ENCODE results near the gene ZNF24.

ZNF24 gene

DNA sequence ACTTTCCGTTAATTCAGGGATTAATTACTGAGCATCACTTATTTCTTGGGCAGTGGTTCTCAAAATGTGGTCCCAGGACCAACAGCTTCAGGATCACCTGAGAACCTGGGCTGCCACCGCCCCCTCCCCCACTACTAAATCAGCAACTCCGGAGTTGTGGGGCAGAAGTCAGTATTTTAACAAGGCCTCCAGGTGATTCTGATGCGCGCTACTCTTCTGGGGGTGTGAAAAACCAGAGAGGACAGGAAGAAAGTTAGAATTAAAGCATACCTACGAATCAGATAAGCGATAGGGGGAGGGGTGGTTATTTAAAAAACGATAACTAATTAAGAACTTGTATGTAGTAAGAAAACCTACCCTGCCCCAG lies 54.5 kb downstream of the ZNF24 start:
- Mint-ChIP-seq H3K27ac (peak overlapping the region; percentile 95), H3K36me3 (peaks cover 22% of the 10 kb centered on the region), H3K9me3 (ENCODE audit: low read depth) (peaks cover 5% of the 10 kb centered on the region), H3K4me3 (peak overlapping the region; percentile 99), H3K27me3 (no peaks in the 10 kb centered on the region), H3K4me1 (ENCODE audit: low read depth) (peaks cover 59% of the 10 kb centered on the region)

DNA sequence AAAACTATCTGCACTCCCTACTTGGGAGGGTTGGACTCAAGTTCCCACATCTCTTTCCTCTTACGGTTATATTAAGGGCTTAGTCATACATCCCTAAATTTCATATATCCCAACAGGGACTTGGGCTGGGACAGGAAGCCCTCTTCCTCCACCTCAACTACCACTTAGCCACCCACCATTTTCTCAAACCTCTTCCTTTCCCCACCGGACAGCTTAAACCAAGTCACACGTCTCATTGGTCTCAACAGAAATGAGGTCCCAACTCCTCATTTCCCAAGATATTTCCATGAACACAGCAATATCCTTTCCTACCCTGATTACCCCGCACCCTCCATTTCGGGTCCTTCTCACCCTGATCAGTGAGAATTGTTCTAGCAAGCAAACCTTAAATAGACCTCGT lies 54.9 kb downstream of the ZNF24 start:
- peak overlapping the region; percentile 99 for H3K4me3 Mint-ChIP-seq
- peaks cover 19% of the 10 kb centered on the region for H3K36me3 Mint-ChIP-seq
- H3K9me3 Mint-ChIP-seq (ENCODE audit: low read depth), result peaks cover 5% of the 10 kb centered on the region
- H3K27me3 Mint-ChIP-seq, result no peaks in the 10 kb centered on the region
- H3K4me1 Mint-ChIP-seq (ENCODE audit: low read depth), result peaks cover 57% of the 10 kb centered on the region
- H3K27ac Mint-ChIP-seq, result peak overlapping the region; percentile 95

DNA sequence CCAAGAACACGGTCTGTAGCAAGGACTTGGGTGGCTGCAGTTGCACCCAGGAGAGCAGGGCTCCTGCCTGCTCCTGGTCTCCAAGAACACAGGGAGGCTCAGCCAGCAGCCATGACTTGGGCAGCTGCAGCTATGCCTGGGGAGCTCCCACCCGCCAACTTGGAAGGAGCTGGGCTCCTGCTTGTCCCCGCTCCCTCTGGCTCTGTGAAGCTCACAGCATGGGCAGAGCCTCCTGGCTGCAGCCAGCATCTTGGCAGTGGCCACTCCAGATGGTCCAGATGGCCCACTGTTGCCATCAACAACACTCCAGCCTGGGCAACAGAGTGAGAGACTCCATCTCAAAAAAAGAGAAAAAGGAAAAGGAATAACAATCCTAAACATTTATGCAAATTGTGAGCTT lies 59.4 kb downstream of the ZNF24 start:
- Mint-ChIP-seq H3K4me3 (no peak overlapping the region), H3K27me3 (no peaks in the 10 kb centered on the region), H3K27ac (no peak overlapping the region), H3K9me3 (ENCODE audit: low read depth) (peaks cover 5% of the 10 kb centered on the region), H3K4me1 (ENCODE audit: low read depth) (peaks cover 31% of the 10 kb centered on the region), H3K36me3 (peaks cover 19% of the 10 kb centered on the region)

DNA sequence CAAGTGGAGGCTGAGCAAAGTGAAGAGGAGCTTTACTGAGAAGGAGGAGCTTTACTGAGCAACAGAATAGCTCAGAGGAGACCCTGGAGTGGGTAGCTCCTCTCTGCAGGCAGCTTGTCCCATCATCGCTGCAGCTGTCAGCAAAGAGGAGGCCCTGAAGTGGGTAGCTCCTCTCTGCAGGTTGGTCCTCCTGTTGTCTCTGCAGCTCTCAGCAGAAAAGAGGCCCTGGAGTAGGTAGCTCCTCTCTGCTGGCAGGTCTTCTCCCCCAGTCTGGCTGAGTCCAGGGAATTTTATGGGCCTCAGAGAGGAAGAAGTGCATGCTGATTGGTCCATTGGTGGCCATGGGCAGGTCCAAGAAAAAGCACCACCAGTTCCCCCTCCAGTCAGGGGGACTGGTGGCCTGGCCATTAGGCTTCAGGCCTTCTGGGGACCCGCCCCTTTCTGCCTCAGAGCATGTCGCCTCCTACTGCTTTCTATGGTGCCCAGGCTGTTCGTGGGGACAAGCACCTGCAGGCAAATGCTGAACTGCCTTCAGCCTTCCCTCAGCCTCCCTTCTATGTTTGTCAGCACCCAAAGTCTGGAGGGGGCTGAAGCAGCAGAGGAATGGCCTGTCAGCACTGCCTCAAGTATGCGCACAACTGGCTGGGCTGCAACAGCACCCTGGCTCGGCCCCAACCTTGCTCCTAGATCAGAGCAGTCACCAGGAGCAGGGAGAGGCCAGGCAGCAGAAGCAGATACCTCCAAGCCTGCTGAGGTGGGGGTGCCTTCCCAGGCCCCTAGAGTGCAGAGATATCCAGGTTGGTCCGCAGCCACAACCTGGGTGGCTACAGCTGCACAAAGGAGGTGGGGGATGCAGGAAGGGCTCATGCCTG lies 60.1 kb downstream of the ZNF24 start:
- no peak overlapping the region for H3K27ac Mint-ChIP-seq
- H3K9me3 Mint-ChIP-seq (ENCODE audit: low read depth), result peaks cover 8% of the 10 kb centered on the region
- no peaks in the 10 kb centered on the region for H3K27me3 Mint-ChIP-seq
- peaks cover 22% of the 10 kb centered on the region for H3K36me3 Mint-ChIP-seq
- H3K4me1 Mint-ChIP-seq (ENCODE audit: low read depth), result peaks cover 28% of the 10 kb centered on the region
- no peak overlapping the region for H3K4me3 Mint-ChIP-seq

DNA sequence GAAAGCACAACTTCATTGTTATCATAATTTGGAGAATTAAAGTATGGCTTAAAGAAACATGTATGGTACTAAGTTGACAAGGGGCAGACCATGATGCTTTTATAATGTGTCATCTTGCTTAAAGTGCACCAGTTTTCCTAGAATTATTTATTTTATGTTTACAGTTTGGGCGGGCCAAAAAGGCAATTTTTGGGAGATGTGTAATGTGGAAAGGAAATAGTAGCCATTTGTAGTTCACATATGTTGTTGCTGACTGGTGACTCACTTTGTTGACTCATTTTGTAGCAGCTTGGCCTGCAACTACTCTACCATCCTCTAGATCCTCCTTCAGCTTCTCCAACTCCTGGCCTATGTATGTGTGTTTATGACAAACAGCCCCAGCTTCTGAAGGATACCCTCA lies 61.9 kb downstream of the ZNF24 start:
- Mint-ChIP-seq H3K4me3 (no peak overlapping the region), H3K27me3 (no peaks in the 10 kb centered on the region), H3K27ac (no peak overlapping the region), H3K9me3 (ENCODE audit: low read depth) (peaks cover 11% of the 10 kb centered on the region), H3K4me1 (ENCODE audit: low read depth) (peaks cover 30% of the 10 kb centered on the region), H3K36me3 (peaks cover 25% of the 10 kb centered on the region)
